GM21717 (cell line): ENCODE results near the gene FOXB1.

Experiments used
- ATAC-seq: cut with Tn5 transposase; IDR thresholded peaks from one replicate; pipeline ENCODE4 v1.9.1; 2021; ENCODE audit warnings: mild to moderate bottlenecking, moderate library complexity; ENCODE audit not compliant: unreplicated experiment

FOXB1 gene

DNA sequence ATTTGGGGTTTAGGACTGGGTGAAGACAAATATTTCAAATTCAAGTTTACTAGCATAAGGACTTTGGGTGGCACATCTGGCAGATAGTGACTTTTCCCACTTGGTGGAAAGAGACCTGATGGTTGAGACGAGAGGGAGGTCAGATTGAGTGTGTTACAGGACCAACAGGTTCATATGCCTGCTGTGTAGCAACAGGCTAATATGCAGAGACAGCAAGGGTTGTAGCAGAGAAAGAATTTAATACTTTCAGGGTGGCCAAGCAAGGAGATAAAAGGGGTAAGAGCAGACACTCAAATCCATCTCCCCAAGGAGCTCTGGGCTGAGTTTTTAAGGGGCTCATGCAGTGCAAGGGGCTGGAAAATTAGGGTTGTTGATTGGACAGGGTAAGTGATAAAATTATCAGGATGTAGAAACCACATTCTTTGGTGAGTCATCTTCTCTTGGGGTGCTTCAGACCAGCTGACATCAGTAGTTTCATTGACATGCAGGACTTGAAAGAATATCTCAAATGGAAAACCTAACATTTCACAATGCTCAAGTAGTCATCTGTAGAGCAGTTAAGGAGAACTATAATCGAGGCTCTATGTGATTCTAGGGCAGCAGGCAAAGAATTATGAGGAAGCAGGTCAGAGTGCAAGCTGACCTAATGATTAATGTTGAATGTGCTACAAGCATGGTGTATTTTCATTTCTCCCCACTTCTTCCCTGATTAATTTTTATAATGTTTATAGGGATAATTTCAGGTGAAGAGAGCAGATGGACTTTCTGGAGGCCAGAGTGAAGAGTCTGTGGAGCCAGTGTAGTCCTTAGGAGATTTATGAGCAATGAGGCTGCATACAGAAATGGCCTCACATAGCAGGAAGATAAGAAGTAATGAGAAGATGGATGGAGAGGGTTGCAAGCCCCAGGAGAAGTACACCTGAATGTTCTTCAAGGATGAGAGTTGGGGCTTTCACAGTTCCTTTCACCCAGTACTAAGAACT lies 13.7 kb downstream of the FOXB1 start:
- ATAC-seq, result no peak

DNA sequence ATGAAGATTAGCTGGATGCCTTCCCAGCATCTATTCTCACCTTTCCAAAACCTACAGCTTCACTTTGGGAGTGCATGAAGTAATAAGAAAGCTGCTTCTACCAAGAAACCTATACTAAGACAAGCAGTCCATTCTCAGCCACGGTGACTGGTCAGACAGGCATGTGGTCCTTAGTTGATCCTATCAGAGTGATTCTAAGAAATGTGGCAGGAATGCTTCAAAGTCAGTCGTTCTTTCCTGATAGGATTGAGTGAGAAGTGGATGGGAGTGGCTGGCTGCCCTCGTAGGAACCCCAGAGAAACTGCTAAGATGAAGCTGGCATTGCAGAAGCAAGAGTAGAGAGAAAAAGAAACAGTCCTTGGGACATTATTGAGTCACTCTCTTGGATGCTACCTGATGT lies 16.6 kb downstream of the FOXB1 start:
- ATAC-seq, result no peak

GRCh38 chr15:60021589-60022378 lies 17.7 kb downstream of the FOXB1 start:
- ATAC-seq, result no peak

DNA sequence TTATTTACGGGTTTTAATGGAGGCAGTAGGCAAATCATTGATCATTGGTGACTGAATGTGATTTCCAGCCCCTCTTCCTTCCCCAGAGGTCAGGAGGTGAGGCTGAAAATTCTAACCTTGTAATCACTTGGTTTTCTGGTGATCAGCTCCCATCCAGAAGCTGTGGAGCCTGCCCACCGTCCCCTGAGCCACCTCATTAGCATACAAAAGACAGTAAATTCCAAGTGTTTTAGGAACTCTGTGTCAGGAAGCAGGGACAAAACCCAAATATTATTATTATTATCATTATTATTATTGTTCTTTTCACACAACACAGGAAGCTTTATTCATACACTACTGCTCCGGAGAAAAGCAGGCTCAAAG lies 18.2 kb downstream of the FOXB1 start:
- ATAC-seq, result no peak

- ATAC-seq, result no peak
Observed at GRCh38 chr15:60026555-60026954, 22.4 kb downstream of the FOXB1 start.

DNA sequence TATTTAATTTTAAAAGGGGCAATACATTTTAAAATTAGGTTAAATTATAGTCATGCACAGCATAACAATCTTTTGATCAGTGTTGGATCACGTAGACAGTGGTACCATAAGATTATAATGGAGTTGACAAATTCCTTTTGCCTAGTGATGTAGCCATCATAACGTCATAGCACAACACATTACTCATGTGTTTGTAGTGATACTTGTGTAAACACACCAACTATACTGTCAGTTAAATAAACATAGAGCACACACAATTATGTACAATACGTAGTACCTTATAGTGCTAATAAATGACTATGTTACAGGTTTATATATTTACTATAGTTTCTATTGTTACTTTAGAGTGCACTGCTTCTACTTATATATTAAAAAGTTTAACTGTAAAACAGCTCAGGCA lies 31.2 kb downstream of the FOXB1 start:
- ATAC-seq, result no peak

- no peak for ATAC-seq
Observed at GRCh38 chr15:60039316-60039715, 35.2 kb downstream of the FOXB1 start.

- ATAC-seq, result no peak
Observed at GRCh38 chr15:60043744-60044435, 39.8 kb downstream of the FOXB1 start.

GRCh38 chr15:60044636-60045270 lies 40.6 kb downstream of the FOXB1 start:
- ATAC-seq, result no peak

GRCh38 chr15:60047701-60048100 lies 43.6 kb downstream of the FOXB1 start:
- ATAC-seq, result no peak

- ATAC-seq, result no peak
Observed at GRCh38 chr15:60049948-60050347, 45.8 kb downstream of the FOXB1 start.

DNA sequence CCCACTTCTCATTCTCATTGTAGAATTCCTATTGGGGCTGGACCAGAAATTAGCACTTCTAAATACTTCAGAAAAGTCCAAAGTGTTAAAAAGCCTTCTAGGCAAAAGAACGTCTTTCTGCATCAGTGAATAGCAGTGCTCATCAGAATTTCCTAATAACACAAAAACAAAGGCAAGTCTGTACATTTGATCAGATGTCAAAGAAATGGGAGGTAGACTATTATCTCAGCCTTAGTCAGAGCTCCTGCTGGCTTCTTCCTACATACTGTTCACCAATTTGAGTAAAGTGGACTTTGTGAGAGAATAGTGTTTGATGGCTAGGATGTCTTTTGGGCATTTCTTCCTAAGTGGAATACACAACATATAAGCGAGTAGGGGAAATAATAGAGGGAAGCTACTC lies 48.7 kb downstream of the FOXB1 start:
- no peak for ATAC-seq

DNA sequence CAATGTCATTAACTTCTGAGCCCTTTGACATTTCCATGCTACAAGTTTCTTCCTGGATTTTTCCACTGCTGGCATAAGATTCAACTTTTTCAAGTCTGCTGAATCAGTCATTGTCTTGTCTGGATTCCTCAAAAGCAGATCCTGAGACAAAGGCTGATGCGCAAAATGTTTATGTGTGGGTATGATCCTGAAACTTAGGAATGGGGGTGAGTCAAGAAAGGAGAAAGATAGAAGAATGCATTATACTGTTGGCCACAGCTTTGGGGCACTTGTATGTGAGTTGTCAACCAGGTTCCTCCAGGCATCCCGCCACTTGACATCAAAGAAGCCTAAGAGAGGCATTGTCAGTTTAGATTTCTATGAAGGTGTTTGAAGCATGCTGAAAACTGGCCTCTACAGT lies 50.4 kb downstream of the FOXB1 start:
- ATAC-seq, result no peak
